EL (cell line): ENCODE measurements around the gene SLC26A4.

Experiments used
- DNase-seq: peaks from one replicate; pipeline ENCODE4 v3.0.0-alpha.2; 2016

The SLC26A4 gene

DNA sequence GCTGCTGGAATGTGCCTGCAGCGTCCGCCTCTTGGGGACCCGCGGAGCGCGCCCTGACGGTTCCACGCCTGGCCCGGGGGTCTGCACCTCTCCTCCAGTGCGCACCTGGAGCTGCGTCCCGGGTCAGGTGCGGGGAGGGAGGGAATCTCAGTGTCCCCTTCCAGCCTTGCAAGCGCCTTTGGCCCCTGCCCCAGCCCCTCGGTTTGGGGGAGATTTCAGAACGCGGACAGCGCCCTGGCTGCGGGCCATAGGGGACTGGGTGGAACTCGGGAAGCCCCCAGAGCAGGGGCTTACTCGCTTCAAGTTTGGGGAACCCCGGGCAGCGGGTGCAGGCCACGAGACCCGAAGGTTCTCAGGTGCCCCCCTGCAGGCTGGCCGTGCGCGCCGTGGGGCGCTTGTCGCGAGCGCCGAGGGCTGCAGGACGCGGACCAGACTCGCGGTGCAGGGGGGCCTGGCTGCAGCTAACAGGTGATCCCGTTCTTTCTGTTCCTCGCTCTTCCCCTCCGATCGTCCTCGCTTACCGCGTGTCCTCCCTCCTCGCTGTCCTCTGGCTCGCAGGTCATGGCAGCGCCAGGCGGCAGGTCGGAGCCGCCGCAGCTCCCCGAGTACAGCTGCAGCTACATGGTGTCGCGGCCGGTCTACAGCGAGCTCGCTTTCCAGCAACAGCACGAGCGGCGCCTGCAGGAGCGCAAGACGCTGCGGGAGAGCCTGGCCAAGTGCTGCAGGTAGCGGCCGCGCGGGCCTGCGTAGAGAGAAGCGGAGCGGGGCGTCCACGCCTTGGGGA is 645 bp downstream of the SLC26A4 start:
- DNase-seq, result peak; percentile 53

DNA sequence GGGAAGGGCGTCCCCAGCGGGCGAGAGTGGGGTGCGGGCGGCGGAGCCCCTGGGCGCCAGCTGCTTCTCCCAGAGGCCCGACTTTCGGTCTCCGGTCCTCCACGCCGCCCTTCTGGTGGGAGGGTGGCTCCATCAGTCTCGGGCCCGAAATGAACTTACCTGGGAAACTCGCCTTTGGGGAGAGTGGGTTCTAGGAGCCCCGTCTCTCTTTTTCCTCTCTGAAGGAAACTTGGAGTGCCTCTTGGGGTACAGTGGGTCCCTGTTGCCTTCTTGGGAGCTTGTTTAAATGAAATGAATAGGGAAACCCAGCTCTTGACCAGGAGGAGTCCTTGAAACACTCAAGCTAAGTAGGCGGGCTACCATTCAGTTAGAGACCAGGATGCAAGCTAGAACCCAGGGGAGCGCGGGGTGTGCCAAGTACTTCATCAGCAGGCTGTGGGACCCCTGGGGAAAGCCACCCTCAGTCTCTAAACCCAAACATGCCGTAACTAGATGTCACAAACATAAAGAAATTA is 1.3 kb downstream of the SLC26A4 start:
- no peak for DNase-seq

DNA sequence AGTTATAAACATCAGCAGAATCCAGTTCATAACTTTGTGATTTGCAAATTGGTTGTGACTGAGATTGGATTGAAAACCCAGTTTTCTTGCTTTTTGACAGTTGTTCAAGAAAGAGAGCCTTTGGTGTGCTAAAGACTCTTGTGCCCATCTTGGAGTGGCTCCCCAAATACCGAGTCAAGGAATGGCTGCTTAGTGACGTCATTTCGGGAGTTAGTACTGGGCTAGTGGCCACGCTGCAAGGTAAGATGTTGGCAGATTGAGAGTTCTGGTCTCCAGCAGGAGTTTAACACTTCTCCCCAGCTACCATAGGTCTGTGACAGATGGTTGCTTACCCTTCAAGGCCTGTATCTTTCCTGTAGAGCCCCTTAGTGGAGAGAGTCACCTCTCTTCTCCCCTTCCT is 2.6 kb downstream of the SLC26A4 start:
- DNase-seq, result no peak

- DNase-seq, result no peak
Observed at GRCh38 chr7:107666790-107667189, 6.2 kb downstream of the SLC26A4 start.

GRCh38 chr7:107667341-107667740 is 6.7 kb downstream of the SLC26A4 start:
- DNase-seq, result no peak

- DNase-seq, result no peak
Observed at GRCh38 chr7:107668296-107668695, 7.7 kb downstream of the SLC26A4 start.

GRCh38 chr7:107672183-107672582 is 11.6 kb downstream of the SLC26A4 start:
- DNase-seq, result no peak

GRCh38 chr7:107676249-107676648 is 15.6 kb downstream of the SLC26A4 start:
- DNase-seq, result no peak

GRCh38 chr7:107678110-107678753 is 17.6 kb downstream of the SLC26A4 start:
- DNase-seq, result no peak

DNA sequence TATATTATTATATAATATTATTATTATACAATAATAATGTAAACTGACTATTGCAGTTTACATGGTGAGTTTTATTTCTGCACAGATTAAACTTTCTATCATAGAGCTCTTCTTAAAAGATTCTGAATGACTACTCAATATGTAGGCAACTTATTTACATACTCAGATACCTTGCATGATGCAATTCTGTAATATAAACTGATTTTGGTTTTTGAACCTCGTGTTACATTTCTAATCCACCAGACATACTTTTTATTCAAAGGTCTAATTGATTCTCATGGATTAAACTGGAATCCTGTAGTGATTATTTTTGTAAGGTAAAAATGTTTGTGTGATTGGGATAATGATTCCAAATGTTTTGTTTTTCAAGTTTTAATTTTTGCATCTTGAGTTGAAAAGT is 19.9 kb downstream of the SLC26A4 start:
- no peak for DNase-seq

GRCh38 chr7:107682886-107683285 is 22.3 kb downstream of the SLC26A4 start:
- no peak for DNase-seq

DNA sequence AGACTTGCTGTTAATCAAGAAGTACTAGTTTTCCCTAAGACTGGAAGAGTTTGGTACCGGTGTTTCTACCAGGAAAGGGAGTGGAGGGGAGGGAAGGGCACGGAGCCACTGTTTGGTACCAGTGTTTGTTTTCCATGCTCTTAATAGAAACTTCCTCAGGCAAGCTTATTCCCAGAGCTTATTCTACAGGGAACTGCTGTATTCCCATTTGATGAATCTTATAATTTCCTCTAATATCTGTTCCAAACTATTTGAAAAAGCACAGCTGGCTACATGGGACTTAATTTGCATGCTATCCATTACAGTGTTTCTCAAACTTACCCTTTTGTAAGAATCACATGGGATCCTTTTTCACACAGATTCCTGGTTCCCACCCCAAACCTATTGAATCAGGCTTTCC is 23.7 kb downstream of the SLC26A4 start:
- DNase-seq, result no peak

DNA sequence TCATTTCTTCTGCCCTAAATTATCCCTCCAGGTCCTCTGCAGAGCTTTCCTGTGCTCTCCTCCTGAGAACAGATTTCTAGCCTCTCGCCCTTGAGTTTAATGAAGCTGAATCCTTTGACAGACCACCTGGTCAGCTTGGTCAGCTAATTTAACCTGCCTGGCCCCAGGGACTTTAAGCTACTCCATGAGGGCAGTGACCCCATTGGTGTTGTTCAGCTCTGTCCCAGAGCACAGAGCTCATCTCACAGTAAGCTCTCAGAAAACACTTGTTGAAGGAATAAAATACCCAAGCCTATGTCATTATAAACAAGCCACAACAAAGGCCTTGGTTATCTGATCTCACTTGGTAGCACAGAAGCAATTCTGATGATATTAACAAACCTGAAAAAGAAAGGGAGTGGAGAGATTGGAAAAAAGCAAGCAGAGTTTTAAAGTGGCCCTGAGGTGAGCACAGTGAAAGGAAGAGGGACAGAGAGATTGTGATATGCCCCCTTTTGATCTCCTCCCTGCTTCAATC is 24.4 kb downstream of the SLC26A4 start:
- no peak for DNase-seq

DNA sequence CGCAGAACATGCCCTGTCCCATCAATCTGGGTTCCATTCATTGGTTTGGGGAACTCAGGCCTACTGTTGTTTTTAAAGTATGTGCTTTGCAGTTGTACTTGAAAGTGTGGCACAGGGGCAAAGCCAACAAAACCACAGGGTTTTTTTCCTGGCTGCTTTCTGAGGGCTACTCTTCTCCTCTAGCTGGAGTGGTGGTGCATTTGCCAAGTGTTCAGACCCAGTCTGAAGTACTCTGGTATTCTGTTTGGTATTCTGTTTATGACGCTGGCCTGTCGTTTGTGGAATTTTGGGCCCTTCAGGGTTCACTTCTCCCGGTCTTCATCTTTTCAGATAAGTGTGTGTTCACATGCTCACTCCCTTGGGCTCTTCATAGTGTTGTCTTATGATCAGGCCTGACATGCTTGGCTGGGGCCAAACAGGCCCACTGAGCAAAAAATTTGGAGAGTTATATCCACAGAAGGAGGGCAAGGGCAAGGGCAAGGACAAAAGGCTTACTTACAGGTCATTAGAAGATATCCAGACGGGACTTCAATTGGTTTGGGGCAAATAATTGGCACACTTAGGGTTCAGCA is 26.3 kb downstream of the SLC26A4 start:
- DNase-seq, result no peak

DNA sequence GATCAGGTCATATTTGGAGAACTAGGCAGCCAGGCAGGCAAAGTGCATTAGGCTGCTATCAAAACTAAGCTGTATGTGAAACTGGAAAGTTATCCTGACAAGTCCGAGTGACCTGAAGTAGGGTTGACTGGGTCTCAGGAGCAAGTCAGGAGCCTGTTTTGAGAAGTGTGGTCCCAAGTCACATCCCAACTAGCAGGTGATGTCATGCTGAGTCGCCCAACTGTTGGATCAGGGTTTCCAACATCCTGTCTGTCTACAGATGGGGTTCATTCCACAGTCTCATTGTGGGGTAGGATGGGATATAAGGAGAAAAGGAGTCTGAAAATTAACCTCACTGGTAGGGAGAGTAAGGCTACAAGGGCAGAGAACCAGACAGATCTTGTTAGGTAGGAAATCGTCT is 27.0 kb downstream of the SLC26A4 start:
- DNase-seq, result peak; percentile 54

DNA sequence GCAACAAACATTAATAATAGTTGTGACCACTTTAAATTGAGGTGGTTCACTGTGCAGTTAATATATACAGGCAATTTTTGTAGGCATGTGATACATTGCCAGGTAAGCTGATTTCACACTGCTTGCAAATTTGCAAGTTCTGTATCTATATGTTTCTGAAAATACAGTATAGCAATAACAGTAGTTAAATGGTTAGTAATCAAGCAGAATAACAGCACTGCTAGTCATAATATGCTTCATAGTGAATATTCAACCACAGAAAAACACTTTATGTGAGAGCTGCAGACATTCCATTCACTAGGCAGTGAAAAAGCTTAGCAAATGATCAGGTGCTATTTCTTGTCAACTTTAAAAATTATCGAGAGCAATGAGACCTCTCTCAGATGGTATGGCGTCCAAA is 28.9 kb downstream of the SLC26A4 start:
- DNase-seq, result no peak

- DNase-seq, result no peak
Observed at GRCh38 chr7:107690084-107690483, 29.5 kb downstream of the SLC26A4 start.

DNA sequence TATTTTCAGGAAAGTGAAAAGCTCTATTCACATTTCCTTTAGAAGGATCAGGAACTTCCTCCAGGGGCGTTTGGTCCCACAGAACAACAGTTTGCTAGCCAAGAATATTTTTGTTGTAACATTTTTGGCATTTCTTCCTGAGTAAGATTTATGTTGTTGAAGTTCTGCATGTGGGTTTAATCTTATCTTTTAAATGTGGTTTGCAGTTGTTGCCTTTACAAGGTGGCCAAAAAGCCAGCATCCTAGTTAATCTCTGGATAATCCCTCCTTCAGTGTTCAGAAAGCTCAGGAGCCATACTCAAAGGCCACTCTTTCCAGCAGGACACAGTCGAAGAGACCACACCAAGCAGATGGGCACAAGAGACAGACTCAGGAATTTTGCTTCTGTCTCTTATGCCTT is 30.0 kb downstream of the SLC26A4 start:
- DNase-seq, result peak; percentile 9

GRCh38 chr7:107691716-107692115 is 31.1 kb downstream of the SLC26A4 start:
- no peak for DNase-seq

GRCh38 chr7:107692501-107692900 is 31.9 kb downstream of the SLC26A4 start:
- DNase-seq, result peak; percentile 9

- no peak for DNase-seq
Observed at GRCh38 chr7:107693396-107693795, 32.8 kb downstream of the SLC26A4 start.

GRCh38 chr7:107694386-107694785 is 33.8 kb downstream of the SLC26A4 start:
- DNase-seq, result no peak

DNA sequence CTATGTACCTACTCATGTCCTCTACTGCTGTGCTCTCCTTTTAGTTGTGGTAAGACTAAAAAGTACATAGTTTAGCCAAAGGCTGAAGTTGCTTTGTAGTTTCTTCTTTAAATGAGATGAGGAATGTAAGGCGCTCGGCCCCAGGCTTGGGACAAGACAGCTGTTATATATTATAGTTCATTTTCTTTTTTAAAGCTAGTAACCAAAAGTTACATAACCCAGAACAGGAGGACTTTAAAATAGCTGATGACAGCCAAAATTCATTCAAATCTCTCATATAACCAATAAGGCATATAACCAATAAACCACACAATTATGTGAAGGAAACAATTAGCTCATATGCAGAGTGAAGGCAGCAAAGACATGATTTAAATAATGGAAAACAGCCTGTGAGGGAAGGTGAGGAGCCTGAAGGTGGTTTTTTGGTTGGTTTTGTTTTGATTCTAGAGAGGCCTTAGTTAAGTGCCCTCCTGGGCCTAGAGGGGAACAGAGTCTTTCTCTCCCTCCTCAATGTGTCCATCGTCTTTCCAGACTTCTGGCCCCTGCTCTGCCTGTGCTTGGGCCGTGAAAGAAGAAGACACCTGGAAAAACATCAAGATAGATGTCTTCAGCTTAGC is 35.8 kb downstream of the SLC26A4 start:
- DNase-seq, result no peak
